Adipocyte (in vitro differentiated cells): Measurements from ENCODE around the gene ATP11C.
A peak's percentile ranks its signal among the peaks of the same experiment; 100 is the strongest.
"Not testable (repeated sequence)": the region's sequence is repeated elsewhere in the genome, so short reads cannot be mapped to it uniquely, and the experiment has no call there.

Experiments
- DNase-seq: peaks from one replicate; pipeline ENCODE4 v3.0.0-alpha.2; 2015; ENCODE audit warnings: low read depth
- H3K27me3 ChIP-seq: replicated peaks from 2 replicates; pipeline ENCODE4 v1.7.0; 2013; ENCODE audit warnings: mild to moderate bottlenecking, low read length, moderate library complexity; ENCODE audit not compliant: control insufficient read depth, insufficient read depth
- H3K36me3 ChIP-seq: 2 replicates; pipeline ENCODE4 v1.7.0; 2013; ENCODE audit warnings: low read length, mild to moderate bottlenecking, moderate library complexity; ENCODE audit not compliant: control insufficient read depth, insufficient read depth, severe bottlenecking
- H3K4me1 ChIP-seq: 2 replicates; pipeline ENCODE4 v1.7.0; 2013; ENCODE audit warnings: mild to moderate bottlenecking, low read length, moderate library complexity; ENCODE audit not compliant: control insufficient read depth, insufficient read depth
- H3K4me3 ChIP-seq: 2 replicates; pipeline ENCODE4 v1.7.0; 2013; ENCODE audit warnings: mild to moderate bottlenecking, low read length, moderate library complexity
- H3K9ac ChIP-seq: 2 replicates; pipeline ENCODE4 v1.7.0; 2013; ENCODE audit warnings: mild to moderate bottlenecking, low read length, moderate library complexity
- H3K9me3 ChIP-seq: 2 replicates; pipeline ENCODE4 v1.7.0; 2013; ENCODE audit warnings: mild to moderate bottlenecking, low read length, moderate library complexity; ENCODE audit not compliant: control insufficient read depth

Gene ATP11C

GRCh38 chrX:139850968-139851367 is 81.9 kb downstream of the ATP11C start:
- no peaks in the 10 kb centered on the region for H3K9me3 ChIP-seq
- no peak for DNase-seq
- no peaks in the 10 kb centered on the region for H3K4me1 ChIP-seq
- H3K27me3 ChIP-seq = no peaks in the 10 kb centered on the region
- H3K4me3 ChIP-seq = no peak overlapping the region
- H3K9ac ChIP-seq = no peak overlapping the region
- H3K36me3 ChIP-seq = no peaks in the 10 kb centered on the region

GRCh38 chrX:139844884-139845283 is 88.0 kb downstream of the ATP11C start:
- no peaks in the 10 kb centered on the region for H3K36me3 ChIP-seq
- no peaks in the 10 kb centered on the region for H3K9me3 ChIP-seq
- DNase-seq = no peak
- H3K4me1 ChIP-seq = no peaks in the 10 kb centered on the region
- H3K27me3 ChIP-seq = no peaks in the 10 kb centered on the region
- H3K9ac ChIP-seq = no peak overlapping the region
- H3K4me3 ChIP-seq = no peak overlapping the region

- Histone ChIP-seq H3K27me3 (no peaks in the 10 kb centered on the region), H3K4me3 (no peak overlapping the region), H3K9ac (no peak overlapping the region), H3K36me3 (no peaks in the 10 kb centered on the region), H3K4me1 (no peaks in the 10 kb centered on the region), H3K9me3 (peaks cover 1% of the 10 kb centered on the region)
- DNase-seq = no peak
These were observed 88.7 kb downstream of the ATP11C start for GRCh38 chrX:139844163-139844562.

- Histone ChIP-seq H3K27me3 (no peaks in the 10 kb centered on the region), H3K36me3 (no peaks in the 10 kb centered on the region), H3K4me1 (no peaks in the 10 kb centered on the region), H3K4me3 (no peak overlapping the region), H3K9ac (no peak overlapping the region), H3K9me3 (peaks cover 11% of the 10 kb centered on the region)
- no peak for DNase-seq
These were observed 90.3 kb downstream of the ATP11C start for GRCh38 chrX:139842326-139843185.

- peaks cover 15% of the 10 kb centered on the region for H3K4me1 ChIP-seq
- H3K4me3 ChIP-seq, DNase-seq, H3K9ac ChIP-seq, H3K27me3 ChIP-seq, H3K36me3 ChIP-seq: not testable (repeated sequence)
- H3K9me3 ChIP-seq = peaks cover 11% of the 10 kb centered on the region
These were observed 96.5 kb downstream of the ATP11C start for GRCh38 chrX:139836335-139836734.

- peaks cover 27% of the 10 kb centered on the region for H3K4me1 ChIP-seq
- H3K4me3 ChIP-seq = no peak overlapping the region
- no peaks in the 10 kb centered on the region for H3K36me3 ChIP-seq
- no peak for DNase-seq
- no peak overlapping the region for H3K9ac ChIP-seq
- no peaks in the 10 kb centered on the region for H3K27me3 ChIP-seq
- H3K9me3 ChIP-seq = peaks cover 11% of the 10 kb centered on the region
These were observed 98.0 kb downstream of the ATP11C start for GRCh38 chrX:139834879-139835278.

- H3K4me3 ChIP-seq = no peak overlapping the region
- peaks cover 38% of the 10 kb centered on the region for H3K4me1 ChIP-seq
- no peaks in the 10 kb centered on the region for H3K27me3 ChIP-seq
- no peaks in the 10 kb centered on the region for H3K36me3 ChIP-seq
- H3K9ac ChIP-seq = no peak overlapping the region
- DNase-seq = no peak
- no peaks in the 10 kb centered on the region for H3K9me3 ChIP-seq
These were observed 100.0 kb downstream of the ATP11C start for GRCh38 chrX:139832718-139833309.

GRCh38 chrX:139831675-139832456 is 101.0 kb downstream of the ATP11C start:
- DNase-seq = peak; percentile 49
- Histone ChIP-seq H3K27me3 (no peaks in the 10 kb centered on the region), H3K4me3 (peak overlapping the region; percentile 23), H3K36me3 (no peaks in the 10 kb centered on the region), H3K4me1 (peaks cover 48% of the 10 kb centered on the region), H3K9me3 (no peaks in the 10 kb centered on the region), H3K9ac (peak overlapping the region; percentile 27)

- Histone ChIP-seq H3K27me3 (no peaks in the 10 kb centered on the region), H3K4me3 (no peak overlapping the region), H3K9ac (no peak overlapping the region), H3K4me1 (peaks cover 56% of the 10 kb centered on the region), H3K9me3 (no peaks in the 10 kb centered on the region), H3K36me3 (no peaks in the 10 kb centered on the region)
- DNase-seq = no peak
These were observed 101.8 kb downstream of the ATP11C start for GRCh38 chrX:139831017-139831416.

- Histone ChIP-seq H3K27me3 (no peaks in the 10 kb centered on the region), H3K4me3 (no peak overlapping the region), H3K4me1 (peaks cover 66% of the 10 kb centered on the region), H3K9ac (no peak overlapping the region), H3K9me3 (no peaks in the 10 kb centered on the region), H3K36me3 (no peaks in the 10 kb centered on the region)
- DNase-seq = no peak
These were observed 104.0 kb downstream of the ATP11C start for GRCh38 chrX:139828830-139829229.

- Histone ChIP-seq H3K4me3 (no peak overlapping the region), H3K27me3 (no peaks in the 10 kb centered on the region), H3K4me1 (peaks cover 66% of the 10 kb centered on the region), H3K9me3 (no peaks in the 10 kb centered on the region), H3K9ac (no peak overlapping the region), H3K36me3 (no peaks in the 10 kb centered on the region)
- no peak for DNase-seq
These were observed 104.8 kb downstream of the ATP11C start for GRCh38 chrX:139828033-139828432.
